SU-DHL-6 (cell line): Measurements from ENCODE around the gene ZDHHC1.

Experiments used
- H2AFZ ChIP-seq: fragments of 200-600 bp; sonication (generic); 2 replicates; pipeline ENCODE4 v1.6.1; 2014; ENCODE audit warnings: low read depth, mild to moderate bottlenecking, moderate library complexity, mixed read lengths, antibody characterized with exemption, low read length; ENCODE audit not compliant: severe bottlenecking
- H3F3A ChIP-seq: fragments of 200-600 bp; shearing (Covaris generic); 2 replicates; pipeline ENCODE4 v1.6.0; 2016; ENCODE audit warnings: antibody characterized with exemption, mild to moderate bottlenecking; ENCODE audit not compliant: insufficient read depth
- H3K27ac ChIP-seq: fragments of 200-600 bp; sonication (generic); 2 replicates; pipeline ENCODE4 v1.5.1; 2016; ENCODE audit warnings: low read depth, mild to moderate bottlenecking, low read length, moderate library complexity, mixed read lengths
- H3K27me3 ChIP-seq: fragments of 200-600 bp; sonication (generic), shearing (Covaris generic); 2 replicates; pipeline ENCODE4 v1.6.0; 2014; ENCODE audit warnings: mild to moderate bottlenecking, low read length
- H3K36me3 ChIP-seq: fragments of 200-600 bp; sonication (generic); 2 replicates; pipeline ENCODE4 v1.6.1; 2014; ENCODE audit warnings: mild to moderate bottlenecking, low read length, mixed read lengths
- H3K4me2 ChIP-seq: fragments of 300-600, 200-600 bp; shearing (Covaris generic), sonication (generic); 2 replicates; pipeline ENCODE4 v1.6.0; 2014; ENCODE audit warnings: low read length, low read depth, mild to moderate bottlenecking; ENCODE audit not compliant: poor library complexity, severe bottlenecking
- H3K4me3 ChIP-seq: fragments of 200-600 bp; sonication (generic); 2 replicates; pipeline ENCODE4 v1.5.1; 2014; ENCODE audit warnings: antibody characterized with exemption, low read length, mild to moderate bottlenecking, mixed read lengths; ENCODE audit not compliant: insufficient read depth, poor library complexity, severe bottlenecking
- H3K79me2 ChIP-seq: fragments of 200-600 bp; sonication (generic); 2 replicates; pipeline ENCODE4 v1.6.1; 2014; ENCODE audit warnings: mild to moderate bottlenecking, low read length, moderate library complexity; ENCODE audit not compliant: insufficient read depth
- H3K9ac ChIP-seq: fragments of 200-600 bp; sonication (generic); 2 replicates; pipeline ENCODE4 v1.7.0; 2014; ENCODE audit warnings: mild to moderate bottlenecking, low read length
- H3K9me2 ChIP-seq: fragments of 200-600 bp; sonication (generic); replicated peaks from 2 replicates; pipeline ENCODE4 v1.6.1; 2014; ENCODE audit warnings: low read length; ENCODE audit not compliant: insufficient read depth
- H3K9me3 ChIP-seq: fragments of 200-600 bp; sonication (generic); 2 replicates; pipeline ENCODE4 v1.6.1; 2014; ENCODE audit warnings: low read length, mixed read lengths; ENCODE audit not compliant: insufficient read depth
- H4K20me1 ChIP-seq: fragments of 200-600 bp; sonication (generic); 2 replicates; pipeline ENCODE4 v1.6.1; 2014; ENCODE audit warnings: low read depth, mild to moderate bottlenecking, antibody characterized with exemption, low read length, moderate library complexity, mixed read lengths
- CTCF ChIP-seq: fragments of 200-600 bp; sonication (generic); IDR thresholded peaks from one replicate; pipeline ENCODE4 v1.5.1; 2017; ENCODE audit warnings: antibody characterized with exemption, mild to moderate bottlenecking, low read length, moderate library complexity; ENCODE audit not compliant: insufficient read depth, poor library complexity, severe bottlenecking
- EZH2phosphoT487 ChIP-seq: fragments of 200-600 bp; sonication (generic), shearing (Covaris generic); conservative IDR thresholded peaks from 2 replicates; pipeline ENCODE4 v1.6.1; 2018; ENCODE audit warnings: mild to moderate bottlenecking, antibody characterized with exemption, low read length, moderate library complexity, mixed read lengths

The ZDHHC1 gene

DNA sequence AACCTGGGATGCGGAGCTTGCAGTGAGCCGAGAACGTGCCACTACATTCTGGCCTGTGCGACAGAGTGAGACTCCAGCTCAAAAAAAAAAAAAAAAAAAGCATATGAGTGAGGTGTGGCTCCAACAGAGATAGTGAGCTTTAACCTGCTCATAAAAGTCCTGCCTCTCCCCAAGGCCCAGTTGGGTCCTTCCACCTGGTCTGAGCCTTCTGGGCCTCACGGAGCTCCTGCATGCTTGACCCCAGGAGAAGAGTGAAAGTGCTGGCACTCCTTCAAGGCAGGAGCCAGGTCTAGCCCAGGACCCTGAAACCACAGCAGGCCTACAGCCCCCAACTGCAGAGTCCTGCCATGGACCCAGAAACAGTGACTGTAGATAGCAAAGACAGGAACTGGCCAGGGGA is 32.3 kb upstream of the ZDHHC1 start:
- H3K36me3 ChIP-seq: no peaks in the 10 kb centered on the region
- no peaks in the 10 kb centered on the region for H4K20me1 ChIP-seq
- H3K4me2 ChIP-seq: no peak overlapping the region
- no peak overlapping the region for H3K4me3 ChIP-seq
- no peaks in the 10 kb centered on the region for H3K9me2 ChIP-seq
- TF ChIP-seq CTCF: no peak
- no peak for TF ChIP-seq EZH2phosphoT487
- H3K9me3 ChIP-seq: no peaks in the 10 kb centered on the region
- H3K79me2 ChIP-seq: no peaks in the 10 kb centered on the region; the same call in 1 of the 2 replicates
- H3K27me3 ChIP-seq: no peaks in the 10 kb centered on the region
- H3K9ac ChIP-seq: no peak overlapping the region
- H2AFZ ChIP-seq: no peak overlapping the region
- no peak overlapping the region for H3K27ac ChIP-seq
- no peaks in the 10 kb centered on the region for H3F3A ChIP-seq

DNA sequence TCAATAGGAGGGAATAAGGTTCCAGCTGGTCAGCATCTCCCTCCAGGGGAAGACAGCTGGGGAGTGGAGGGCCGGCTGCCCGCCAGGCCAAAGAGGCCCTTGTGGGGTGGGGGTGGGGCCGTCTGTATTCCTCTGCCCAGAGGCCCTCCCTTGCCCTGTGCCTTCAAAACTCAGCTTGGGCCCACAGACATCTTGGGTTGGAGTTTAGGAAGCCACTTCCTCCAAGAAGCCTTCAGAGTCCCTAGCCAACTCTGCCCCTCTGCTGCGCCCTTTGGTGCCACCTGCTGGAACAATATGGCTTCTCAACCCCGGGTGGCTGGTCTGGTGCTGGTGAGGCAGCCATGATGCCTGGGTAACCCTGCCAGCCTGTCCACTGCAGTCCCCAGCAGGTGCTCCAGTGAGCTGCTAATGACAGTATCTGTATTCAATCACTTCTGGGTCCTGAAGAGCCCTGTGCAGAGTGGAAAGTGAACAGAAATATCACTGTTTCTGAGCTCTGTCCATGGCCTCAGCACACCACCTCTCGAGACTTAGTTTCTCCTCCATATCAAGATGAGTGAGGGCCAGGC is 31.3 kb upstream of the ZDHHC1 start:
- no peaks in the 10 kb centered on the region for H3K36me3 ChIP-seq
- H3K27me3 ChIP-seq: no peaks in the 10 kb centered on the region
- H3K9me2 ChIP-seq: no peaks in the 10 kb centered on the region
- TF ChIP-seq CTCF (peak; percentile 57), EZH2phosphoT487 (no peak)
- H4K20me1 ChIP-seq: no peaks in the 10 kb centered on the region
- no peaks in the 10 kb centered on the region for H3F3A ChIP-seq
- no peak overlapping the region for H3K4me3 ChIP-seq
- H3K79me2 ChIP-seq: no peaks in the 10 kb centered on the region; the same call in 1 of the 2 replicates
- H3K9ac ChIP-seq: no peak overlapping the region
- no peak overlapping the region for H2AFZ ChIP-seq
- no peak overlapping the region for H3K4me2 ChIP-seq
- H3K9me3 ChIP-seq: no peaks in the 10 kb centered on the region
- H3K27ac ChIP-seq: no peak overlapping the region

- Histone ChIP-seq H3K4me2 (no peak overlapping the region), H3K9me2 (no peaks in the 10 kb centered on the region), H3K9me3 (no peaks in the 10 kb centered on the region), H3F3A (no peaks in the 10 kb centered on the region), H3K27ac (no peak overlapping the region), H3K36me3 (no peaks in the 10 kb centered on the region), H3K9ac (no peak overlapping the region), H3K79me2 (no peaks in the 10 kb centered on the region; the same call in 1 of the 2 replicates), H3K4me3 (no peak overlapping the region), H3K27me3 (no peaks in the 10 kb centered on the region), H2AFZ (no peak overlapping the region), H4K20me1 (no peaks in the 10 kb centered on the region)
- TF ChIP-seq CTCF: no peak
- TF ChIP-seq EZH2phosphoT487: no peak
Measured at GRCh38 chr16:67446968-67447507, 30.8 kb upstream of the ZDHHC1 start.
